Stimulated activated CD8-positive, alpha-beta memory T cell treated with anti-CD3 and anti-CD28 coated beads, Interleukin-15, amount 100 ng/mL, for 48 hours (primary cell): ENCODE data around the gene IAH1.

ENCODE experiments used
- DNase-seq, 2 donors: peaks; one replicate each; pipeline ENCODE4 v3.0.0-alpha.2; 2020; ENCODE audit warnings: low read depth in 2 of 2

The IAH1 gene

GRCh38 chr2:9527995-9528787, 53.8 kb downstream of the IAH1 start:
- DNase-seq = no peak

- no peak for DNase-seq
Measured at GRCh38 chr2:9532421-9532820, 58.1 kb downstream of the IAH1 start.

- DNase-seq = no peak
Measured at GRCh38 chr2:9533663-9534062, 59.3 kb downstream of the IAH1 start.

GRCh38 chr2:9535177-9535576, 60.8 kb downstream of the IAH1 start:
- DNase-seq = no peak

GRCh38 chr2:9536504-9536903, 62.2 kb downstream of the IAH1 start:
- DNase-seq = no peak

- DNase-seq = no peak
Measured at GRCh38 chr2:9538000-9538507, 63.7 kb downstream of the IAH1 start.
